Activated CD4-positive, alpha-beta memory T cell treated with anti-CD3 and anti-CD28 coated beads, Interleukin-2, amount 10 ng/mL, durations not matched to agents 7 days and 5 days (primary cell): ENCODE data around the gene OR56B4. TPM values are rescaled to one million over a fixed set of nuclear protein-coding genes. Genes with fewer than 3 reads are reported as not detected.

ENCODE experiments used
- total RNA-seq, 2 experiments: library from RNA; stranded (reverse); gene quantifications; one replicate each; pipeline ENCODE4 v1.2.3, GENCODE V29; 2021

OR56B4 gene
- total RNA-seq, 2 experiments from 2014 or later: not detected

Other genes with a start within 250 kb of the OR56B4 start
- not detected for gene OR52E8, start 250.0 kb upstream of the OR56B4 start, total RNA-seq
- gene OR52E4, start 227.1 kb upstream of the OR56B4 start, total RNA-seq: not detected
- not detected for gene OR52E5, start 214.5 kb upstream of the OR56B4 start, total RNA-seq
- not detected for gene OR56A3, start 165.4 kb upstream of the OR56B4 start, total RNA-seq
- not detected for gene OR56A5, start 139.2 kb upstream of the OR56B4 start, total RNA-seq
- gene OR52L1, start 120.7 kb upstream of the OR56B4 start, total RNA-seq: not detected
- gene OR56A4, start 100.7 kb upstream of the OR56B4 start, total RNA-seq: under 1 TPM in 1 of 2 experiments, not detected in 1; 0.05 TPM
- gene OR56A1, start 76.9 kb upstream of the OR56B4 start, total RNA-seq: not detected
- not detected for gene OR52B2, start 62.6 kb downstream of the OR56B4 start, total RNA-seq
- gene OR52W1, start 91.5 kb downstream of the OR56B4 start, total RNA-seq: not detected
- gene C11orf42, start 97.9 kb downstream of the OR56B4 start, total RNA-seq: not detected
- 10 to 100 TPM; 19.1 to 19.2 TPM for gene FHIP1B, start 127.0 kb downstream of the OR56B4 start, total RNA-seq
- gene CNGA4, start 131.4 kb downstream of the OR56B4 start, total RNA-seq: under 1 TPM; 0.20 to 0.30 TPM
- gene CCKBR, start 152.2 kb downstream of the OR56B4 start, total RNA-seq: not detected
- 10 to 100 TPM; 12.1 to 13.2 TPM for gene CAVIN3, start 212.8 kb downstream of the OR56B4 start, total RNA-seq